GM21360 (cell line): Measurements from ENCODE around the gene SPAG16.
A peak's percentile ranks its signal among the peaks of the same experiment; 100 is the strongest.

ENCODE experiments used
- ATAC-seq: cut with Tn5 transposase; IDR thresholded peaks from one replicate; pipeline ENCODE4 v1.9.1; 2021; ENCODE audit warnings: mild to moderate bottlenecking, moderate library complexity; ENCODE audit not compliant: unreplicated experiment

SPAG16 gene

DNA sequence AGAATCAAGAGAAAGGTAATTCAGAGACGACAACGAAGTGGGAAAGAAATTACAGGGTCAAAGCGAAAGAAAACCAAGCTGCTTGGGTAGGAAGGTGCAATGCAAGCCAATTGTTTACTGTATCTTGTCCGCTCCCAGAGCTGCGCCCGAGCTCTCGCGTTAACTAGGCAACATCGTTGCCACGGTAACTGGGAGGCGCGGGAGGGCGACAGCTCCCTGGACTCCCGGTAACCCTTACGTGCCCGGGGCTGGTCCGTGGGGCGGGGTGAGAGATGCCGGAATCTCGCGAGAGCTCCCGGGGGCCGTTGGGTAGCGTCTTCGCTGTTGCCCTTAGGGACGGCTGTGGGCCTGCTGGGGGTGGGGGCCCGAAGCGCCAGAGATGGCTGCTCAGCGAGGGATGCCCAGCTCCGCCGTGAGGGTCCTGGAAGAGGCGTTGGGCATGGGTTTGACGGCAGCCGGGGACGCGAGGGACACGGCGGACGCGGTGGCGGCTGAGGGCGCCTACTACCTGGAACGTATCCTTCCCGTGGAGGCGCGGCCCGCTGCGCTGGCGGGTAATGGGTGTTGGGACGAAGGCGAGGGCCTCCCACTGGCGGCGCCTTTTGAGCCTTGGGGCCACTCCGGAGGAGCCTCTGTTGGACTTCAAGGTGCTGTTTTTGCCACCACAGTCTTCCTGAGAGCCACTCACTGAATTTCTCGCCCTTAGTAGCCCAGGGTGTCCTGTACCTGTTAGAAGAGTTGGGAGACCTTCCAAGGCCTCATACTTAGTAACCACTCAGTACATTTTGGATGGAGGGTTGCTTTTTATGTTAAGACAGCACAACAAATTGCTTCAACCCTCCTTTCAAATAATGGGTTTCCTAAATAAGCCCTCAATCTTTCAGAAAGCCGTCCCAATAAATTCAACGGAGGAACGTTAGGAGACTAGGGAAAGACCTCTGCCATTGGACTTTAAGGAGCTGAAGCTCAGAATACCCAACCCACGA, at the start of gene SPAG16:
TSS of gene SPAG16 (plus strand) at position 360 of the 986 bp plus-strand sequence.
- ATAC-seq = peak; percentile 99

DNA sequence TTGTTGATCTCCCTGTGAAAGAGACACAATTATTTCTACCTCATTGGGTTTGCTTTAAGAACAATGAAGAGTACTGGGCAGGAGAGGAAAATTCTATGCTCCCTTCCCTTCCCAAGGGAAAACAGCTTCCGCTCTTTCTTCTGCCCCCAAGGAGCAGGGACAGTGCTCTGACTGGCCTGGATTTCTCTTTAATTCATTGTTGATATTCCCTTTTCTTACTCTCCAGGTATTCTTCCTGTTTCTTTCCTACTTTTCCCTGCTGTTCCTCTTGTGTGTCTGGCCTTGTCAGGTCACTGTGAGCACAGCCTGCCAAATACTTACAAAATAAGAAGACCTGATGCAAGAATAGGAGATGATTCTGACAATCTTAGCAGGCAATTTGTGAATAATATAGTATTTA, 49.6 kb upstream of the SPAG16 start:
- ATAC-seq = no peak

DNA sequence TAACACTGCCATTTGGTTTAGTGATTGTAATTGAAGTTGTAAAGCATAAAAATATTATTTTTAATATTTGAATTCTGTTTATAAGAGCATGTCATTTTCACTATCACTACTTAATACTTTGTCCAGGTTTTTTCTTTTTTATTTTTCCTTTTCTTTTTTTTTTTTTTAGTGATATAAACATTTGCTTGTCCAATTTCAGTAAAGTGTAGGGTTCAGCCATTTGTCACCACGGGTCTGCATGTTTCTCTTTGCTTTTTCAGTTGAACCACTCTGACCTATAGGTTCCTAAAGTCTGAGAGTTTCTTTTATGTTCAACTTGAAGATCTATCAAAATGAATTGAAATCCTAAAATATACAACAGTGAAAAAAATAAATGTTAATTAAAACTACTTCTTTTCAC, 48.5 kb upstream of the SPAG16 start:
- no peak for ATAC-seq

DNA sequence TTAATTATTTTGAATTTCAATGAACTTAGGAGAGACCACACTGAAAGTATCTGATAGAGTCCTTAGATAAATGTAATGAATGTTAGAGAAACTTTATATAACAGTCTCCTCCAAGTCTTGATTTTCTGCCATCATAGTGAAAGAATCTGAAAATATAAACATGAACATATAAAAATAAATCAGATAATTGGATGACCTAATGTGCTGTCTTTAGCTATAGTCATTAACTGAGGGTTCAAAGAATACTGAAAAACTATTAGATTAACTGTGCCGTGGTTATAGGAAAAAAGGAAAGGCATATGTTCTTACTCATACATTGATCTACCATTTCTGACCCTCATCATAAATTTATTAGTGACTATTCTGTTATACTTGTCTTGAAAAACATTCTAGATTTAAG, 47.0 kb upstream of the SPAG16 start:
- no peak for ATAC-seq

DNA sequence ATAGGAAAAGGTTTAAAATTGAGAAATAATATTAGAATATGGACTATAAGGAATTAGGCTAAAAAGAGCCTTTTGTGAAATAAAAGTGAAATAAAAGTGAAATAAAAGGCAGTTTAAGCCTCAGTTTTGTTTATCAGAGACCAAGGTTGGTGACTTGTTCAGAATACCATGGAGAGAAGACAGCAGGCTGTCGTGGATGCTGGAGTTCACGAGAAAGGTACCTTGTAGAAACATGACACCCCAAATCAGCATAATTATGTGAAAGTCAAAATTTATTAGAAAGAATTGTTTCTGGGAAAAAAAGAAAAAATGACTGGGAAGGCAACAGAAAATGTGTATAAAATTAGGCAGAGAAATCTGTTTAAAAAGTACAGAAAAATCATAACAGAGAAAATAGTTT, 46.5 kb upstream of the SPAG16 start:
- ATAC-seq = no peak

DNA sequence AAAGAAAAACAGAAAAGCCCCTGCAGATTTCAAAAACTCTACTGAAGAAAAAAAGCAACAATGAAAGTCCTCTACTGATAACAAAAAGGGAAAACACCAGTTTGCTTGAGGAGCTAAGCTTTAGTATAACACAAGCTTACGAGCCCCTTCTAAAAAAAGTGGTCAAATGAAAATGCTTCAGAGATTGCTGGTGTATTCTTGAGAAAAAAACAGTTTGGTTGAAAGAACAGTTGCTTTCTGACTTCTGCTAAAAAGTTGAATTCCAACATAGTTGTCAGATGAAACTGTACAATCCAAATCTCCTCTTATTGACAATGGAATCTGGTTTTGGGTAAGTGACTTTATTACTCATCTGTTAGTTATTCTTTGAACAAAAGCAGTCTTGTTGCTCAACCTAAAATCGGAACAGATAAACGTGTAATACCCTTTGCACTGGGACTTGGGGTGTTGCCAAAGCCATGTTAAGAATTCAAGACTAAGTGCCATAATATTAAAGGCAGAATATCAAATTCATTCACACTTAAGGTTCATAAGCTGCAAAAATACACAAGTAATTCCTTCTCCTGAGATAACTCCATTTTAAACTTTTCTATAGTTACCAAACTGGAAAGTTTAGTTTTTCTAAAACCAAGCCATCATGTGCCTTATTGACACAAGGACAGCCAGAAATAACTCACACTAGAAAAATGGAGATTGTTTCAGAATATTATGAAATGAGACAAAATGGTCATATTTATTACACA, 45.3 kb upstream of the SPAG16 start:
- ATAC-seq = peak; percentile 35

DNA sequence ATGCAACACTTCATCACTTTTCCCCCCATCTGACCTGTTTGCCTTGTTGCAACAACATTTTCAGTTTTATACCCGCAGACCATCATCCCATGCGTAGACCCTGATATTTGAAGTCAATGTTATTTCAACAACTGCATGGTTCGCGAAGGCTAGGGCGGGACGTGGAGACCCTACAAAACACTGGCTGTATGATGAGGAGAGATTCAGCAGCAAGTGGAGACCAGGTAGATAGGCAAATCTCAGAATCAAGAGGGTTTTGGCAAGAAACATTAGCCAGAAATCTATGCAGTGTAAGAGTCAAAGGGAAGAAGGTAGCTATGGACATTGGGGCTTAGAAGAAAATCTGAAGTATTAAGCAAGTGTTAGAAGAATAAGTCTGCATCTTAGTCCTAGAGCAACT, 42.4 kb upstream of the SPAG16 start:
- no peak for ATAC-seq

DNA sequence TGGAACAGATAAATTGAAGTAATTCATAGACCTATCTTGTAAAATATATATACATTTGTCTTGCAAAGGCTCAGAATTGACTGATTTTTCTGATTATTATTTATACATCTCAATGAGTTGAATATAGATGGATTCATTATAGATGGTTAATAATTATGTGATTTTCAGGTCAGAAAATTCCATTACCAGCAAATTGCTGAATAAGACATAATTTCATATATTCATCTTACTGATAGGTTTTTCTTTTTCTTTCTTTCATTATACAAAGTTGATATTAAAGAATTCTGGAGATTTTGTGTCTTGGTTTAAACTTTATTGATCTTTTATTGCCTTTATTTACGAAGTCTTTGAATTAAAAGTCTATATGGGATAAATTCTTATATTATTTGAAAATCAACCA, 41.6 kb upstream of the SPAG16 start:
- no peak for ATAC-seq

DNA sequence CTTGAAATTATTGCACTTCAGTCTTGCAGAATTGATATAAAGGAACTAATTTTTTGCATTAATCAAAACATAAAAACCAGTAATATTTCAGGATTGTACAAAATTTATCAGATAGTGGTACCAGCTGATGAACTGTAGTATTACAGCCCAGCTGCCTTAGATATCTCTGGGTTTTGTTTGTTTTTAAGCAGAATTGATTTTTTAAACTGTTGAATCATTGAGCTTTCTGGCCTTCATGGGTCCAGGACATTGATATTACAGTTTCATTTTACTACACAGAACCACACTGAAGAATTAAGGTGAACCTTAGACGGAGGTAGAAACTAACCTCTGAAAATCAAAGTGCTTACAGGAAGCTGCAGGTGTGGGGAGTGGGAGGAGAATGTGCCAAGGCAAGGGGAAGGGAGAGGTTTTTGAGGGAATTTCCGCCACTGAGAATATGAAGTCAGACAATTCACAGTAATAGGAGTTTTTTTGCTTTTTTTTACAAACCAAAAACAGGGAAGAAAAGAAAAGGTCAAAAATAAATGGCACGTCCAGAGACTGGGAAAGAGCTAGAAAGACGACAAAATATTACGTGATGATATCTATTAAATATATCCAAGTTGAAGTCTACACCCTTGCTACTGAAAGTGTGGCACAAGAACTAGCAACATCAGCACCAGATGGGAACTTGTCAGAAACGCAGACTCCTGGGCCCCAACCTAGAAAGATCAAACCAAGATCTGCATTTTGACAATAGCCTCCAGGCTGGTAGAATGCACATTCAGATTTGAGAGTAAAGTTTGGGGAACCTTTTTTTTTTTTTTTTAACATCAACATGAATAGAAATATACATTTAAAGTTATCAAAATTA, 40.8 kb upstream of the SPAG16 start:
- ATAC-seq = peak; percentile 37

DNA sequence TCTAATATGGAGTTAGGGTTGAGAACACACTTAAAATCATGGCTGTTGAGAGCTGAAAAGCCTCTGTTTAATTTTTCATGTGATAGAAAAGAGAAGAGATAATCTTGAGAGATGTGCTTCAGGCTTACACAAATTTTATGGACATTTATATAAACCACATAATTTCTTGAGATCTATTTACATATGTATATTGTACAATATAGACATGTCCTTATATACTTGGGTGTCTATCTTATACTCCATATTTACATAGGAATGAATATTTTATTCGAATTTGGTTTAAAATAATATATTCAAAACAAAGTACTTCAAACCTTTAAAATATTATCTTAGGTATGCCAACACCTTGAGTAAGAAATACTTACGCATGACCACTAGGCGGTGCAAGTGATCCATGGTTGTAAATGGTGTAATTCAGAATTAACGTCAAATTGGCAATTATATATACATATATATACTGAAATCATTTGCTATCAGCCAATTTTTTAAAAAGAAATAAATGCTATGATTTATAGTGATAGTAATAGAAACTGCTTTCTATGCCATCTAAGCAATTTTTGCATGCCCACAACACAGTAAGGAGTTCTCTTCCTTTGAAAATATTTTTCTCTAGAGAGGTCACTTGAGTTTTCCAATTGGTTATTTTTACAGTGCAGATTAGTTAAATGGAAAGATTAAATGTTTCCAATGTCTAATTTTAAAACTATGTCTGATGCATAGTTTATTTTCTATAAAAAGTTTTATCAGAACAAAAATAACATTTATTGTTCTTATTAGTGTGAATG, 37.6 kb upstream of the SPAG16 start:
- no peak for ATAC-seq

DNA sequence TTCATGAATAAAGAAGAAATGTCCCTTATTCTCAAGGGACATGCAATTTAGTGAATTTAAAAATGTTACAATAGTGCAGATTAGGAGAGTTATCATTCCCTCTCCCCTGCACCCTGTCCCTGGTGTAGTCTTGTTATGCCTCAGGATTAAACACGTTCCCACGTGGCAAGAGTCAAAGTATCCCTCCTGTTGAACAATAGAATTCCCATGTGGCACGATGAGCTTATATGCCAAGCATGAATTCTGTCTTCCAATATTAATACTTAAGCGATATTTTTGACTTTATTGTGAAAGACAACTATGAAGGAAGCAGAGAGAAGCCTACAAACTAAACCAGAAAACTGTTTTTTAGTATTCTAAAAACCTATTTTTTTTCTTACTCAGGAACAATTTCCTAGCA, 36.7 kb upstream of the SPAG16 start:
- ATAC-seq = no peak

DNA sequence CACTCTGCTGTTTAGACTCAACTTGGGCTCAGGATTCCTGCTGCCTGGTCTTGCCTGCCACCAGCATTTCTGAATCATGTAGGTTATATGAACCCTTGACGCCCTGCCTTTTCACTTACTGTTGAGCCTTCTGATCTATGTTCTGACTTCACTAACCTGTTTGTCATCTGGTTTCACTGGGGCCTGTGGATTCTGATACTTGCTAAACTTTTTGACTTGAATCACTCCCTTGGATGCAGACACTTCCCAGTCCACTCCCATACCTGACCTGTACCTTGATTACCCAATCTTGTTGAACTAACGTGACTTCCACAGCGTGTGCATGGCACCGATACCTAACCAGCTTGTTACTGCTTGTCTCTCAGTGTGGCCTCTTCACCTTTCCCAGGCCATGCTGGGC, 35.6 kb upstream of the SPAG16 start:
- ATAC-seq = no peak

DNA sequence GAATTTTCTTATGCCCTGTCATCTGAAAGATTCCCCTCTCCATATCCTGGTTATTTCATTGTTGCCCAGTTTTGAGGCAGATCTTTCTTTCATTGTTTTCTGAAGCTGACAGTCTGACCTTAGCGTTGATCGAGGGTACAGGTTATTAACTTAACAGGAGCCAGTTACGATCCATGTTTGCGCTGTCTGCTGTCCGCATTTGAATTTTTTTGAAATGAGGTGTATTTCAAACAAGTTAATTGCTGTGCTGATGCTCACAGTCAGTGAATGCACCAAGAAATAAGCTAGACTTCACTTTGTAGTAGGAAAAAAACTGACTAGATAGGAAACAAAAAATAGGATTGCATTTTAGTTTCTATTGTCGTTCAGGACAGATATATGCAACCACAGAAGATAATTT, 34.8 kb upstream of the SPAG16 start:
- no peak for ATAC-seq

DNA sequence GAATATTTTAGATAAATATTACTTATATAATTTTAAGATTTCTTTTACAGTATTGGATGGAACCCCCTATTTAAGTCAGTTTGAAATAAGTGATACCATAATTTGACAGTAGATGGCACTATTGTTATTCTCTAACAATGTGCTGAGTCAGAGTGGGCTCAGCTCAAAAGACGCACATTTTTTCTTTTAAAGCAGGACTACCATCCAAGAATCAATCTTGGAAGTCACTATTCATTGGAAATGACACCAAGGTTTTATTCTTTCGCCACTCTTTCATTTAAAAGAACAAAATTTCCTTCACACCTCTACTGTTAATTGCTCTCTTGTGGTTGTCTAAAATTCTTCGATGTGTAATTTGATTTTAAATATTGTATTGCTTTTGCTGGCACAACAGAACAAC, 32.6 kb upstream of the SPAG16 start:
- ATAC-seq = peak; percentile 79

DNA sequence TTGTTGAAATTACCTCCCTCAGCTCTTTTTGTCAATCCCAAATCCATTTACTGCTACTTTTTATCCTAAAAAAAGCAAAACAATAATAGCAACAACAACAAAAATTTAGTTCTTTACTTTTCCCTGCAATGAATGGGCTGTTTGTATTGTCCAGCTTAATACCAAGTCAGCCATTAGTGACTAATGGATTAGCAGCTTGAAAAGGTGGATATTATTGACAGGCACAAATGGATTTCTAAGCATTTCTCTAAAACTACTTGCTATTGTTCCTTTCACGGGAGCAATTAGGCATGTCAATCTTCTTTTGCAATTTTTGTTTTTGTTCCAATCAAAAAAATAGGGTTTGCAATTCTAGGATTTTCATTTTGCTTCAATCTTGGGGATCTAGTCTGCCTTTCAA, 32.1 kb upstream of the SPAG16 start:
- no peak for ATAC-seq

DNA sequence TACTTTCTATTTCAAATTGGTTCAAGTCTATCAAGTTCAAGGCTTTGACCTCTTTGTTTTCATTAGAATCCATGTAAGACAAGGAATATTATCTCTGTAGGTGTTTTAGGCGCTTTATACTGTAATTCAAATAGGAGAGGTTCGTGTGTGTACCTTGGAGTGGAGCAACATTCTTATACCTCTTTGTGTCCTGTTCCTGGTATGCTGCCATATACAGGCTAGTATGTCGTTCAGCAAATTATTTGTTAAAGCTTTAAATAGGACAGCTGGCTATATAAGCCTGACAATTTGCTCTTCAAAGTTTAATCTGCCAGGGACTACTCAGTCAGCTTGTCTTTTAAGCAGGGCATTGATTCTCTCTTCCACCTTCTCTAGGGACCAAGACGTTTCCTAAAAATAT, 31.1 kb upstream of the SPAG16 start:
- ATAC-seq = no peak

DNA sequence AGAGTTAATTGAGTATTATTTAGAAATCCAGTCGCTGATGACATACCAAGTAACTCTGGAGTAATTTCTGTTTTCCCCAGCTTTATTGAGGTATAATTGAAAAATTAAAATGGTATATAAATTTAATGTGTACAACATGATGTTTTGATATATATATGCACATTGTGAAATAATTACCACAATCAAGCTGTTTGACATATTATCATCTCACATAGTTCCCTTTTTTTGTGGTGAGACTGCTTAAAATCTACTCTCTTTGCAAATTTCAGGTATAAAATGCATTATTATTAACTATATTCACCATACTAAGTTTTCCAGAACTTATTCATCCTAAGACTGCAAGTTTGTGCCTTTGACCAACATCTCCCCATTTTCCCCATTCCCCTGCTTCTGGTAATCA, 25.0 kb upstream of the SPAG16 start:
- ATAC-seq = no peak

DNA sequence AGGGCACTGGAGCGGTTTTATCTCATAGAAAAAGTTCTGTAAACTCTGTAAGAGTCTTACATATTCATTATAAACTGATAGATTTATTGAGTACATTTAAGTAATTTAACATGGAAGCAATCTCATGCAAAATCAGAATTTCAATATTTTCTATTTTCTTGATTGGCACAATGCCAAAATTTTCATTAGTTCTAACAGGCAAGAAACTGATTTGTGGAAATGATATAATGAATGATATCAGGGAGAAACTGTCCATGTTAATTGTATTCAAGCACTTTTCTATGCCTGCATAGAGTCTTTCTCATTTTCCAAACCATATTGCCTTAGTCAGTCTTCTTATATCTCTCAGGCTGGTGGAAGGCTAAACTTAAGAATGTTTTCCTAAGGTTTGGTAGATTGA, 23.0 kb upstream of the SPAG16 start:
- ATAC-seq = no peak

DNA sequence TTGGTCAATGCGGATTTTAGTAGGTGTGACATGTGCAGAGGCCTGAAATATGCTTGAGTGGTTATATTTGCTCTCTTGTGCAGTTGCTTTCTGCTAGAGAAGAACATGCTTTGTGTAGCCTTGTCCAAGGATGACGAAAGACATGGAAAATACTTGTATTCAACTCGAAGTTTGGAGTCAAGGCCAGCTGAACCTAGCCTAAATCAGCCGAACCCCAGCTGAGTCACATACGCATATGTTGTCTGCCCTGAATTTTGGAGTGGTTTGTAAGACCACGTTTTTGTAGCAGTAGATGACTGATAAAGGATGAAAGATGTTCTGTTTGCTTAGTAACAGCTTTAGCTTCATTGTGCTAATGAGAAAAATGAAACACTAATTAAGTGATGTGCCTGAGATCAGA, 22.5 kb upstream of the SPAG16 start:
- ATAC-seq = no peak

DNA sequence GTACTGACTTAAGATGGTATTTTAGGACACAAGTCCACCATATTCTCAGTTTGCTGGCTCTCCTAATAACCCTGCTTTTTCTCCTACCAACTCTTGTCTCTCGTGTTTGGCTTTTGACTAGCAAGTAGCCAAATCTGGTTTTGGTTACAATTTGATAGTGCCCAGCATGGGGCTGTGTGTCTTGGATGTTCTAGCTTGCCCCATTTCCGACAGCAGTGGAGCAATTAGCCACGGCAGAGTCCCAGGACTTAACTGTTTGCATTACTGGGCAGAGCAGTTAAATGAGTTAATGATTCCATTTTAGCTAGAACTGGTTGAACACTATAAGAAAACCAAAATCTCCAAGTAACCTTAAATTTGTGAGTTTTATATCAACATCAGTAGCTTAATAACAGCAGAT, 18.6 kb upstream of the SPAG16 start:
- no peak for ATAC-seq
